Stimulated activated CD4-positive, alpha-beta T cell treated with anti-CD3 and anti-CD28 coated beads, TNF-alpha, amount 100 ng/mL, for 1 hour (primary cell): ENCODE measurements around the gene PEAR1.

Experiments
- DNase-seq, 3 donors: peaks; one replicate each; pipeline ENCODE4 v3.0.0-alpha.2; 2020; ENCODE audit warnings: low read depth in 3 of 3, low spot score in 1 of 3

The PEAR1 gene

GRCh38 chr1:156899956-156900718 is 6.6 kb downstream of the PEAR1 start:
- DNase-seq: no peak

GRCh38 chr1:156900896-156901589 is 7.5 kb downstream of the PEAR1 start:
- no peak for DNase-seq

GRCh38 chr1:156901590-156901900 is 8.0 kb downstream of the PEAR1 start:
- DNase-seq: no peak

GRCh38 chr1:156901966-156902915 is 8.7 kb downstream of the PEAR1 start:
- no peak for DNase-seq

- no peak for DNase-seq
Observed at GRCh38 chr1:156903328-156904091, 10.0 kb downstream of the PEAR1 start.

- DNase-seq: no peak
Observed at GRCh38 chr1:156904187-156904959, 10.9 kb downstream of the PEAR1 start.

GRCh38 chr1:156905176-156905575 is 11.7 kb downstream of the PEAR1 start:
- DNase-seq: no peak

- DNase-seq: no peak
Observed at GRCh38 chr1:156905651-156906050, 12.1 kb downstream of the PEAR1 start.

- no peak for DNase-seq
Observed at GRCh38 chr1:156906206-156906906, 12.8 kb downstream of the PEAR1 start.

- DNase-seq: no peak
Observed at GRCh38 chr1:156908541-156908940, 15.0 kb downstream of the PEAR1 start.

GRCh38 chr1:156908955-156909354 is 15.4 kb downstream of the PEAR1 start:
- no peak for DNase-seq

GRCh38 chr1:156909671-156910070 is 16.2 kb downstream of the PEAR1 start:
- no peak for DNase-seq

GRCh38 chr1:156910309-156910782 is 16.8 kb downstream of the PEAR1 start:
- peak in 2 of 3 donors; percentile 17 to 49 for DNase-seq

GRCh38 chr1:156911577-156912298 is 18.2 kb downstream of the PEAR1 start:
- no peak for DNase-seq

- DNase-seq: no peak
Observed at GRCh38 chr1:156912310-156912709, 18.8 kb downstream of the PEAR1 start.

GRCh38 chr1:156912861-156913808 is 19.6 kb downstream of the PEAR1 start:
- no peak for DNase-seq

GRCh38 chr1:156913809-156914387 is 20.4 kb downstream of the PEAR1 start:
- DNase-seq: no peak
